ENCODE results near the gene PPARA. TPM values are rescaled to one million over a fixed set of nuclear protein-coding genes. Genes with fewer than 3 reads are reported as not detected.

PPARA gene
- total RNA-seq: 10 to 100 TPM; 37.3 to 55.8 (median 46.2) TPM
- 10 to 100 TPM; 11.0 to 30.6 (median 12.1) TPM for polyA plus RNA-seq
- long read RNA-seq, donor 1, partial matches to known transcripts: 0 of 13 reads
- long read RNA-seq, donor 1, other reads (novel, unspliced or antisense): 13 of 13 reads
- long read RNA-seq, donor 2, partial matches to known transcripts: 4 of 28 reads
- long read RNA-seq, donor 2, other reads (novel, unspliced or antisense): 23 of 28 reads

DNA sequence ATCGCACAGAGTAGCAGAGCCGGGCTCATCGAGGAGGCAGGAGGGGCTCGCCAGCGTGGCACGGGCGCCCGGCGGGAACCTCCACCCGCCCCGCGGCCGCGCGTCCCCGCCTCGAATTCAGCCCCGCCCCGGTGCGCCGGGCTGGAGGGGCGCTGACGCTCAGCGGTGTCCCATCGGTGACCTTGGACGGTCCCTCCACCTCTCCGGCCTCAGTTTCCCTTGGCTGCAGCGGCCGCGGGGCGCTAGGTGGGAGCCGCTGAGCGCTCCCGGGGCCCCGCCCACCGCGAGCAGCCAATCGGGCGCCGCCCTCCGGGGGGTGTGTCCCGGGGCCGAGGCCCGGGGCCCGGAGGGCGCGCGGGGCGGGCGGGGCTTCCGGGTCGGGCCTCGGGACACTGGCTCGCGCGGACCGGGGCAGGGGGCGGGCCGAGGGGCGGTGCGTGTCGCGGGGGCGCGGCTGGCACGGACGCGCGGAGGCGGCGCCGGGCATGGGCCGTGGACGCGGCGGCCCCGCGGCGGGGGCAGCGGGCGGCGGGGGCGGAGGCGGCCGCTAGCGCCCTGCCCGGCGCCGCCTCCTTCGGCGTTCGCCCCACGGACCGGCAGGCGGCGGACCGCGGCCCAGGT, at the start of gene PPARA:
Gene PPARA, plus strand, starts transcription at position 493 of the 621 bp plus-strand sequence. CDS start 47,858 bp downstream, outside the sequence.
- Histone ChIP-seq H3K4me1 (peaks cover 49% of the 10 kb centered on the region), H3K36me3 (ENCODE audit: insufficient read depth in 1 of 2, low read depth in 1 of 2) (peaks cover 0 to 25% of the 10 kb centered on the region in 2 donors), H3K27me3 (ENCODE audit: insufficient read depth in 3 of 3, low read length in 2 of 3) (no peaks in the 10 kb centered on the region), H3K27ac (peak within 1 kb of the TSS; percentile 93), H3K4me3 (peak within 1 kb of the TSS; percentile 94), H3K9me3 (no peaks in the 10 kb centered on the region)
- DNase-seq (peak; percentile 93 to 96), ATAC-seq (peak; percentile 87 to 92 (median 88))
- 0 to 1% (median 1%) methylated on average over 29 to 96 of the region's 98 CpGs for WGBS, 3 donors
- intact Hi-C loops (cut with DNase I): no loop called here
- TF ChIP-seq, protein P1, sequence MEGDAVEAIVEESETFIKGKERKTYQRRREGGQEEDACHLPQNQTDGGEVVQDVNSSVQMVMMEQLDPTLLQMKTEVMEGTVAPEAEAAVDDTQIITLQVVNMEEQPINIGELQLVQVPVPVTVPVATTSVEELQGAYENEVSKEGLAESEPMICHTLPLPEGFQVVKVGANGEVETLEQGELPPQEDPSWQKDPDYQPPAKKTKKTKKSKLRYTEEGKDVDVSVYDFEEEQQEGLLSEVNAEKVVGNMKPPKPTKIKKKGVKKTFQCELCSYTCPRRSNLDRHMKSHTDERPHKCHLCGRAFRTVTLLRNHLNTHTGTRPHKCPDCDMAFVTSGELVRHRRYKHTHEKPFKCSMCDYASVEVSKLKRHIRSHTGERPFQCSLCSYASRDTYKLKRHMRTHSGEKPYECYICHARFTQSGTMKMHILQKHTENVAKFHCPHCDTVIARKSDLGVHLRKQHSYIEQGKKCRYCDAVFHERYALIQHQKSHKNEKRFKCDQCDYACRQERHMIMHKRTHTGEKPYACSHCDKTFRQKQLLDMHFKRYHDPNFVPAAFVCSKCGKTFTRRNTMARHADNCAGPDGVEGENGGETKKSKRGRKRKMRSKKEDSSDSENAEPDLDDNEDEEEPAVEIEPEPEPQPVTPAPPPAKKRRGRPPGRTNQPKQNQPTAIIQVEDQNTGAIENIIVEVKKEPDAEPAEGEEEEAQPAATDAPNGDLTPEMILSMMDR (IDR thresholded peaks at IDR 0.05): no peak

GRCh38 chr22:46102159-46102558, 48.2 kb upstream of the PPARA start:
- Histone ChIP-seq H3K4me3 (no peak overlapping the region), H3K27me3 (ENCODE audit: insufficient read depth in 3 of 3, low read length in 2 of 3) (no peaks in the 10 kb centered on the region), H3K9me3 (no peaks in the 10 kb centered on the region), H3K4me1 (peaks cover 77% of the 10 kb centered on the region), H3K27ac (peak overlapping the region; percentile 93), H3K36me3 (ENCODE audit: insufficient read depth in 1 of 2, low read depth in 1 of 2) (peaks cover 4 to 66% of the 10 kb centered on the region in 2 donors)
- no peak for ATAC-seq
- intact Hi-C loops (cut with DNase I): no loop called here
- WGBS, 3 donors: 55 to 71% (median 56%) methylated on average over 10 to 11 of the region's 11 CpGs
- TF ChIP-seq, protein P1 (IDR thresholded peaks at IDR 0.05): no peak
- no peak for DNase-seq

- WGBS, 3 donors: 48 to 77% (median 50%) methylated on average over 13 of the region's 13 CpGs
- Histone ChIP-seq H3K4me1 (peaks cover 79% of the 10 kb centered on the region), H3K4me3 (no peak overlapping the region)
These were observed 47.6 kb upstream of the PPARA start for GRCh38 chr22:46102752-46103151.

GRCh38 chr22:46103181-46103580, 47.1 kb upstream of the PPARA start:
- WGBS, 3 donors: 72 to 81% (median 77%) methylated on average over 13 of the region's 13 CpGs
- peak overlapping the region; percentile 93 for H3K27ac ChIP-seq

More at GRCh38 chr22:46102752-46103151, 47.6 kb upstream of the PPARA start:
- H3K9me3 ChIP-seq: no peaks in the 10 kb centered on the region
- DNase-seq: no peak
- no peak for ATAC-seq
- TF ChIP-seq, protein P1 (IDR thresholded peaks at IDR 0.05): no peak
- intact Hi-C loops (cut with DNase I): no loop called here
- no peaks in the 10 kb centered on the region for H3K27me3 ChIP-seq (ENCODE audit: insufficient read depth in 3 of 3, low read length in 2 of 3)
- H3K36me3 ChIP-seq (ENCODE audit: insufficient read depth in 1 of 2, low read depth in 1 of 2): peaks cover 4 to 63% of the 10 kb centered on the region in 2 donors
- peak overlapping the region; percentile 93 for H3K27ac ChIP-seq

More at GRCh38 chr22:46103181-46103580, 47.1 kb upstream of the PPARA start:
- no peak for DNase-seq
- Histone ChIP-seq H3K4me3 (no peak overlapping the region), H3K27me3 (ENCODE audit: insufficient read depth in 3 of 3, low read length in 2 of 3) (no peaks in the 10 kb centered on the region), H3K4me1 (peaks cover 79% of the 10 kb centered on the region), H3K36me3 (ENCODE audit: insufficient read depth in 1 of 2, low read depth in 1 of 2) (peaks cover 4 to 59% of the 10 kb centered on the region in 2 donors), H3K9me3 (no peaks in the 10 kb centered on the region)
- TF ChIP-seq, protein P1 (IDR thresholded peaks at IDR 0.05): no peak
- intact Hi-C loops (cut with DNase I): no loop called here
- ATAC-seq: no peak

Measured in psoas muscle (tissue), 8 donors.